Measurements from ENCODE around the gene ITGB2.

Gene ITGB2

GRCh38 chr21:44955141-44955797, 34.6 kb upstream of the ITGB2 start:
- no peak for DNase-seq

GRCh38 chr21:44954281-44954771, 33.6 kb upstream of the ITGB2 start:
- no peak for DNase-seq

- DNase-seq = no peak
These were observed 32.9 kb upstream of the ITGB2 start for GRCh38 chr21:44953628-44954021.

GRCh38 chr21:44952929-44953627, 32.4 kb upstream of the ITGB2 start:
- DNase-seq = no peak

GRCh38 chr21:44952116-44952928, 31.6 kb upstream of the ITGB2 start:
- no peak for DNase-seq

- DNase-seq = no peak
These were observed 30.7 kb upstream of the ITGB2 start for GRCh38 chr21:44951186-44951915.

GRCh38 chr21:44950351-44950750, 29.7 kb upstream of the ITGB2 start:
- DNase-seq = no peak

- peak in 1 of 2 donors; percentile 33 for DNase-seq
These were observed 29.1 kb upstream of the ITGB2 start for GRCh38 chr21:44949779-44950198.

- no peak for DNase-seq
These were observed 28.6 kb upstream of the ITGB2 start for GRCh38 chr21:44949161-44949778.

- no peak for DNase-seq
These were observed 27.9 kb upstream of the ITGB2 start for GRCh38 chr21:44948426-44949120.

- DNase-seq = no peak
These were observed 27.2 kb upstream of the ITGB2 start for GRCh38 chr21:44947930-44948331.

GRCh38 chr21:44947111-44947929, 26.6 kb upstream of the ITGB2 start:
- DNase-seq = no peak

- DNase-seq = no peak
These were observed 25.7 kb upstream of the ITGB2 start for GRCh38 chr21:44946254-44947041.

GRCh38 chr21:44944596-44944995, 23.9 kb upstream of the ITGB2 start:
- DNase-seq = no peak

- no peak for DNase-seq
These were observed 23.2 kb upstream of the ITGB2 start for GRCh38 chr21:44943686-44944550.

GRCh38 chr21:44943005-44943685, 22.4 kb upstream of the ITGB2 start:
- no peak for DNase-seq

- DNase-seq = no peak
These were observed 21.9 kb upstream of the ITGB2 start for GRCh38 chr21:44942566-44942965.

- no peak for DNase-seq
These were observed 20.9 kb upstream of the ITGB2 start for GRCh38 chr21:44941567-44941966.
